ENCODE measurements around the gene FABP3.
"Not testable (repeated sequence)": the region's sequence is repeated elsewhere in the genome, so short reads cannot be mapped to it uniquely, and the experiment has no call there.

The FABP3 gene

GRCh38 chr1:31398246-31398645 is 25.4 kb upstream of the FABP3 start:
- DNase-seq (ENCODE audit: low spot score) = no peak

- no peak for DNase-seq (ENCODE audit: low spot score)
Observed at GRCh38 chr1:31397360-31398095, 24.7 kb upstream of the FABP3 start.

GRCh38 chr1:31396633-31397351 is 23.9 kb upstream of the FABP3 start:
- DNase-seq (ENCODE audit: low spot score) = no peak

- peak; percentile 65 for DNase-seq (ENCODE audit: low spot score)
Observed at GRCh38 chr1:31394584-31395193, 21.8 kb upstream of the FABP3 start.

GRCh38 chr1:31393463-31393862 is 20.6 kb upstream of the FABP3 start:
- no peak for DNase-seq (ENCODE audit: low spot score)

- no peak for DNase-seq (ENCODE audit: low spot score)
Observed at GRCh38 chr1:31390071-31390470, 17.2 kb upstream of the FABP3 start.

- no peak for DNase-seq (ENCODE audit: low spot score)
Observed at GRCh38 chr1:31389616-31390015, 16.7 kb upstream of the FABP3 start.

- DNase-seq (ENCODE audit: low spot score) = no peak
Observed at GRCh38 chr1:31387612-31388011, 14.7 kb upstream of the FABP3 start.

GRCh38 chr1:31386576-31387243 is 13.8 kb upstream of the FABP3 start:
- not testable (repeated sequence) for DNase-seq (ENCODE audit: low spot score)

GRCh38 chr1:31383967-31384366 is 11.1 kb upstream of the FABP3 start:
- DNase-seq (ENCODE audit: low spot score) = no peak

GRCh38 chr1:31382379-31382989 is 9.6 kb upstream of the FABP3 start:
- no peak for DNase-seq (ENCODE audit: low spot score)

- DNase-seq (ENCODE audit: low spot score) = no peak
Observed at GRCh38 chr1:31381394-31382294, 8.8 kb upstream of the FABP3 start.

GRCh38 chr1:31380181-31380580 is 7.3 kb upstream of the FABP3 start:
- DNase-seq (ENCODE audit: low spot score) = no peak

- DNase-seq (ENCODE audit: low spot score) = no peak
Observed at GRCh38 chr1:31378001-31378400, 5.1 kb upstream of the FABP3 start.

GRCh38 chr1:31377364-31377863 is 4.5 kb upstream of the FABP3 start:
- DNase-seq (ENCODE audit: low spot score) = no peak

- DNase-seq (ENCODE audit: low spot score) = peak; percentile 91
Observed at GRCh38 chr1:31376375-31377134, 3.7 kb upstream of the FABP3 start.

- no peak for DNase-seq (ENCODE audit: low spot score)
Observed at GRCh38 chr1:31374511-31375196, 1.8 kb upstream of the FABP3 start.

GRCh38 chr1:31373897-31374486 is 1.1 kb upstream of the FABP3 start:
- DNase-seq (ENCODE audit: low spot score) = no peak

- no peak for DNase-seq (ENCODE audit: low spot score)
Observed at GRCh38 chr1:31372751-31373055, 173 bp downstream of the FABP3 start.

Data from putamen (tissue), 1 donor.